Immature natural killer cell (primary cell): ENCODE results near the gene MOGAT2. TPM values are rescaled to one million over a fixed set of nuclear protein-coding genes. Genes with fewer than 3 reads are reported as not detected.
"Not testable (repeated sequence)": the region's sequence is repeated elsewhere in the genome, so short reads cannot be mapped to it uniquely, and the experiment has no call there.

Experiments
- DNase-seq, 3 donors: peaks; one replicate each; pipeline ENCODE4 v3.0.0; 2022; ENCODE audit warnings: mixed read lengths in 1 of 3
- H3K27ac Mint-ChIP-seq, 6 donors: one replicate each; pipeline ENCODE4 v1.8.0; 2020; ENCODE audit warnings: mixed read lengths in 6 of 6, mild to moderate bottlenecking in 5 of 6, inconsistent platforms in 4 of 6, moderate library complexity in 3 of 6
- H3K27me3 Mint-ChIP-seq, 3 donors: one replicate each; pipeline ENCODE4 v1.8.0; 2020 to 2021; ENCODE audit warnings: low read depth in 3 of 3, mild to moderate bottlenecking in 3 of 3, mixed read lengths in 3 of 3, moderate library complexity in 3 of 3, inconsistent platforms in 1 of 3
- H3K36me3 Mint-ChIP-seq, 3 donors: one replicate each; pipeline ENCODE4 v1.8.0; 2020; ENCODE audit warnings: mixed read lengths in 3 of 3, inconsistent platforms in 2 of 3, mild to moderate bottlenecking in 2 of 3
- H3K4me1 Mint-ChIP-seq, 2 donors: one replicate each; pipeline ENCODE4 v1.8.0; 2020; ENCODE audit warnings: inconsistent platforms in 2 of 2, mild to moderate bottlenecking in 2 of 2, mixed read lengths in 2 of 2, moderate library complexity in 1 of 2
- H3K4me3 Mint-ChIP-seq, 5 donors: one replicate each; pipeline ENCODE4 v1.8.0; 2020; ENCODE audit warnings: mild to moderate bottlenecking in 5 of 5, mixed read lengths in 5 of 5, inconsistent platforms in 3 of 5, moderate library complexity in 3 of 5
- H3K9me3 Mint-ChIP-seq, 6 donors: one replicate each; pipeline ENCODE4 v1.8.0; 2020; ENCODE audit warnings: mild to moderate bottlenecking in 6 of 6, mixed read lengths in 6 of 6, inconsistent platforms in 4 of 6, moderate library complexity in 3 of 6
- polyA plus RNA-seq, 3 donors: library from polyadenylated mRNA; unstranded; fragments of 300-500 nt; fragmentation: Illumina TruSeq; gene quantifications; one replicate each; pipeline ENCODE4 v1.2.3, GENCODE V29; 2021

The MOGAT2 gene
- not detected for polyA plus RNA-seq

GRCh38 chr11:75717608-75718418 lies at the start of gene MOGAT2:
TSS of gene MOGAT2 (plus strand) at chr11:75717838. CDS start at chr11:75717889, 51 bp downstream.
- H3K36me3 Mint-ChIP-seq, result no peaks in the 10 kb centered on the region

GRCh38 chr11:75668451-75669297 lies 49.0 kb upstream of the MOGAT2 start, which contains the start of gene MAP6:
TSS of gene MAP6 (minus strand) at chr11:75669038. CDS start at chr11:75668369, 669 bp downstream.
- peak in 1 of 3 donors; percentile 2 for DNase-seq
- H3K9me3 Mint-ChIP-seq, result peaks cover 0 to 3% (median 0%) of the 10 kb centered on the region in 6 donors
- peak within 1 kb of the TSS; percentile 72 to 88 (median 85) for H3K4me3 Mint-ChIP-seq
- no peak within 1 kb of the TSS for H3K27ac Mint-ChIP-seq
- H3K4me1 Mint-ChIP-seq, result peaks cover 14 to 25% of the 10 kb centered on the region in 2 donors
- H3K36me3 Mint-ChIP-seq, result peaks cover 0 to 3% (median 0%) of the 10 kb centered on the region in 3 donors
- peaks cover 15 to 27% (median 25%) of the 10 kb centered on the region in 3 donors for H3K27me3 Mint-ChIP-seq

More at GRCh38 chr11:75717608-75718418, at the start of gene MOGAT2:
- H3K9me3 Mint-ChIP-seq, result no peaks in the 10 kb centered on the region
- no peaks in the 10 kb centered on the region for H3K4me1 Mint-ChIP-seq
- H3K27ac Mint-ChIP-seq, result no peak within 1 kb of the TSS
- no peak within 1 kb of the TSS for H3K4me3 Mint-ChIP-seq
- H3K27me3 Mint-ChIP-seq, result peaks cover 3 to 5% (median 3%) of the 10 kb centered on the region in 3 donors
- no peak for DNase-seq

GRCh38 chr11:75673977-75674582 lies 43.6 kb upstream of the MOGAT2 start:
- Mint-ChIP-seq H3K4me1 (peaks cover 3 to 7% of the 10 kb centered on the region in 2 donors), H3K9me3 (peaks cover 0 to 8% (median 3%) of the 10 kb centered on the region in 6 donors), H3K36me3 (no peaks in the 10 kb centered on the region), H3K27me3 (peaks cover 9 to 21% (median 10%) of the 10 kb centered on the region in 3 donors), H3K27ac (no peak overlapping the region), H3K4me3 (no peak overlapping the region)
- no peak for DNase-seq

GRCh38 chr11:75677275-75677674 lies 40.4 kb upstream of the MOGAT2 start:
- no peak for DNase-seq
- H3K4me1 Mint-ChIP-seq, result no peaks in the 10 kb centered on the region
- no peak overlapping the region for H3K27ac Mint-ChIP-seq
- peaks cover 2 to 10% (median 5%) of the 10 kb centered on the region in 3 donors for H3K27me3 Mint-ChIP-seq
- peaks cover 0 to 8% (median 3%) of the 10 kb centered on the region in 6 donors for H3K9me3 Mint-ChIP-seq
- no peak overlapping the region for H3K4me3 Mint-ChIP-seq
- no peaks in the 10 kb centered on the region for H3K36me3 Mint-ChIP-seq

GRCh38 chr11:75677909-75678308 lies 39.7 kb upstream of the MOGAT2 start:
- Mint-ChIP-seq H3K4me3 (no peak overlapping the region), H3K9me3 (peaks cover 0 to 8% (median 2%) of the 10 kb centered on the region in 6 donors), H3K27ac (no peak overlapping the region), H3K36me3 (no peaks in the 10 kb centered on the region), H3K27me3 (peaks cover 2 to 15% (median 4%) of the 10 kb centered on the region in 3 donors), H3K4me1 (no peaks in the 10 kb centered on the region)
- no peak for DNase-seq

GRCh38 chr11:75678620-75679259 lies 38.9 kb upstream of the MOGAT2 start:
- peaks cover 0 to 6% (median 3%) of the 10 kb centered on the region in 6 donors for H3K9me3 Mint-ChIP-seq
- H3K4me3 Mint-ChIP-seq, result no peak overlapping the region
- peaks cover 4 to 14% (median 6%) of the 10 kb centered on the region in 3 donors for H3K27me3 Mint-ChIP-seq
- no peaks in the 10 kb centered on the region for H3K36me3 Mint-ChIP-seq
- no peaks in the 10 kb centered on the region for H3K4me1 Mint-ChIP-seq
- DNase-seq, result no peak
- H3K27ac Mint-ChIP-seq, result no peak overlapping the region

GRCh38 chr11:75679566-75679965 lies 38.1 kb upstream of the MOGAT2 start:
- Mint-ChIP-seq H3K4me1 (no peaks in the 10 kb centered on the region), H3K36me3 (peaks cover 0 to under 1% (median 0%) of the 10 kb centered on the region in 3 donors), H3K27me3 (peaks cover 6 to 17% (median 12%) of the 10 kb centered on the region in 3 donors)

GRCh38 chr11:75683856-75684255 lies 33.8 kb upstream of the MOGAT2 start:
- H3K9me3 Mint-ChIP-seq, result peaks cover 6 to 25% (median 17%) of the 10 kb centered on the region in 6 donors
- H3K4me3 Mint-ChIP-seq, H3K27ac Mint-ChIP-seq, H3K4me1 Mint-ChIP-seq, DNase-seq, H3K36me3 Mint-ChIP-seq: not testable (repeated sequence)
- H3K27me3 Mint-ChIP-seq, result peaks cover 17 to 33% (median 18%) of the 10 kb centered on the region in 3 donors

More at GRCh38 chr11:75679566-75679965, 38.1 kb upstream of the MOGAT2 start:
- no peak overlapping the region for H3K27ac Mint-ChIP-seq
- DNase-seq, result no peak
- no peak overlapping the region for H3K4me3 Mint-ChIP-seq
- peaks cover 0 to 6% (median under 1%) of the 10 kb centered on the region in 6 donors for H3K9me3 Mint-ChIP-seq

DNA sequence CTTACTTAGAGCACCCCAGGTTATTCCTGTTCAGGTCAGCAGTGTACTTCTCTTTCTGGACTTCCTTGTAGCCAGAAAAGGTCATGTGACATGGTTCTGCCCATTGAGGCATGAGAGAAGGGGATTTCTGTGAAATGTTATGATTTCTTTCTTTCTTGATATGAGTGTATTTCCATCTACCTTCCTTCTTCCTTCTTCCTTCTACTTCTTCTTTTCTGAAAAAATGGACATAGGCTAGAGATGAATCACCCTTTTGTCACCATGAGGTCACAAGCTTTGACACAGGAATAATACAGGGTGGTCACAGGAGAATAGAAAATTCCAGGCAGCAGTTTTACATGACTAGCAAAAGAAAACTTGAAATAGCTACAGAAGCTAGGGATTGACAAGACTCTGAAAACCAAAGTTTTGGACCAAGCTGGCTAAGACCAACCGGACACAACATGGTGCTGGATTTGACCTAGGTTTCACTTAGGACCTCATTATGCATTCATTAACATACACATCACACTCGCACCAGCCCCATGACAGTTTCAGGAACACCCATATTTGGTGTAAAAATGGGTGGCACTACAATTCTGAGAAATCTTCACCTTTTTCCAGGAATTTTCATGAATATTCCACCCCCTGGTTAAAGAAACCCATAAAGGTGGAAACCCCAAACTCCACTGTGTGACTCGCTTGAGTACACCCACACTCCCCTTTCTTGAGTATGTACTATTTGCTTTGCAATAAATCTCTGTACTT lies 27.6 kb upstream of the MOGAT2 start:
- Mint-ChIP-seq H3K4me1 (no peaks in the 10 kb centered on the region), H3K4me3 (no peak overlapping the region), H3K9me3 (peaks cover 0 to 19% (median 12%) of the 10 kb centered on the region in 6 donors), H3K36me3 (peaks cover 0 to 8% (median 4%) of the 10 kb centered on the region in 3 donors), H3K27me3 (peaks cover 8 to 26% (median 12%) of the 10 kb centered on the region in 3 donors), H3K27ac (no peak overlapping the region)
- DNase-seq, result no peak

- peaks cover 3 to 20% (median 7%) of the 10 kb centered on the region in 3 donors for H3K27me3 Mint-ChIP-seq
- no peaks in the 10 kb centered on the region for H3K36me3 Mint-ChIP-seq
- H3K4me3 Mint-ChIP-seq, result no peak overlapping the region
- H3K9me3 Mint-ChIP-seq, result peaks cover 0 to 2% (median 0%) of the 10 kb centered on the region in 6 donors
- H3K4me1 Mint-ChIP-seq, result no peaks in the 10 kb centered on the region
- H3K27ac Mint-ChIP-seq, result no peak overlapping the region
- no peak for DNase-seq
Observed at GRCh38 chr11:75691804-75692203, 25.8 kb upstream of the MOGAT2 start.

DNA sequence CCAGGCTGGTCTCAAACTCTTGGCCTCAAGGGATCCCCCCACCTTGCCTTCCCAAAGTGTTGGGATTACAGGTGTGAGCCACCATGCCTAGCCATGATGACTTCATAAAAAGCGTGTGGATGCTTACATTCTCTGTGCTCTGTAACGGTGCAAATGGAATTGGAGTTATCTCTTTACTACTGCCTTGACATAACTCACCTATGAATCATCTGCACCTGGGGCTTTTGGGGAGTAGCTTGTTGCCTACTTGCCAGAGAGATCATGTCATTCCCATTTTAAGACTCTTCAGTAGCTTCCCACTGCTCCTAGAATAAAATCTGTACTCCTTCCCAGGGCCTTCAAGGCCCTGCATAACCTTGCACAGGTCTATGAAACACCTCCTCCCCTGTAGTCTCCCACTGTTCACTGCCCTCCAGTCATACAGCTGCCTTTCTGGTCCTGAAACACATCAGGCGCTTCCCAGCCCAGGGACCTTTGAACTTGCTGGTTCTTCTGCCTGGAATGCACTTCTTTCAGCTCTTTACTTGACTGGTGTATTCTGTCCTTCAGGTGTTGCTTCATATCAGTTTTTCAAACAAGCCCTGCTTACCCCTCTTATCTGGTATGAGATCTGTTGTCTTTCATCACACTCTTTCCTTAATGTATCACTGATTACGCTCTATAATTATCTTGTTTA lies 19.6 kb upstream of the MOGAT2 start:
- H3K4me3 Mint-ChIP-seq, result no peak overlapping the region
- H3K9me3 Mint-ChIP-seq, result no peaks in the 10 kb centered on the region
- no peaks in the 10 kb centered on the region for H3K4me1 Mint-ChIP-seq
- H3K36me3 Mint-ChIP-seq, result peaks cover 0 to 5% (median 0%) of the 10 kb centered on the region in 3 donors
- H3K27ac Mint-ChIP-seq, result no peak overlapping the region
- H3K27me3 Mint-ChIP-seq, result peaks cover 0 to 10% (median 7%) of the 10 kb centered on the region in 3 donors
- DNase-seq, result no peak

DNA sequence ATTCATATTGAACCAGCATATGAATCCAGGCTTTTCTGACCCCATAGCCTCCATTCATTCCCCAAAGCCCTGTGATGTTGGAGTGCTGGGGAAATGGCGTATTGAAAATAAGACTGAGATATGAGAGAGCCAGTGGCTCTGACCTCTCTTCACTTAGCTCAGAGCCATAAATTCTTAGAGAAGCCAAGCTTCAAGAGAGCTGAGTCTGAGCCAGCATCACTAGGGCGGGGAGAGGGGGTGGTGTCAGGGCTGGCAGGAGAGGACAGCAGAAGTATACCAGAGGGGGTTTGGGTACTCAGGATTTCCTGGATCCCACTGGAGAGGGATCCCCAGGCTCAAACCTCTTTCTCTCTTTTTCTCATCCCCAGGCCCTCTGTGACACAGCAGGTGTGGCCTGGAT lies 16.7 kb upstream of the MOGAT2 start:
- Mint-ChIP-seq H3K4me3 (no peak overlapping the region), H3K27ac (no peak overlapping the region), H3K27me3 (peaks cover 3 to 11% (median 4%) of the 10 kb centered on the region in 3 donors), H3K36me3 (peaks cover 0 to 5% (median 0%) of the 10 kb centered on the region in 3 donors), H3K4me1 (peaks cover 0 to 7% of the 10 kb centered on the region in 2 donors), H3K9me3 (no peaks in the 10 kb centered on the region)
- no peak for DNase-seq
